ENCODE measurements around the gene PRRT3.
"Not testable (repeated sequence)": the region's sequence is repeated elsewhere in the genome, so short reads cannot be mapped to it uniquely, and the experiment has no call there.

PRRT3 gene

DNA sequence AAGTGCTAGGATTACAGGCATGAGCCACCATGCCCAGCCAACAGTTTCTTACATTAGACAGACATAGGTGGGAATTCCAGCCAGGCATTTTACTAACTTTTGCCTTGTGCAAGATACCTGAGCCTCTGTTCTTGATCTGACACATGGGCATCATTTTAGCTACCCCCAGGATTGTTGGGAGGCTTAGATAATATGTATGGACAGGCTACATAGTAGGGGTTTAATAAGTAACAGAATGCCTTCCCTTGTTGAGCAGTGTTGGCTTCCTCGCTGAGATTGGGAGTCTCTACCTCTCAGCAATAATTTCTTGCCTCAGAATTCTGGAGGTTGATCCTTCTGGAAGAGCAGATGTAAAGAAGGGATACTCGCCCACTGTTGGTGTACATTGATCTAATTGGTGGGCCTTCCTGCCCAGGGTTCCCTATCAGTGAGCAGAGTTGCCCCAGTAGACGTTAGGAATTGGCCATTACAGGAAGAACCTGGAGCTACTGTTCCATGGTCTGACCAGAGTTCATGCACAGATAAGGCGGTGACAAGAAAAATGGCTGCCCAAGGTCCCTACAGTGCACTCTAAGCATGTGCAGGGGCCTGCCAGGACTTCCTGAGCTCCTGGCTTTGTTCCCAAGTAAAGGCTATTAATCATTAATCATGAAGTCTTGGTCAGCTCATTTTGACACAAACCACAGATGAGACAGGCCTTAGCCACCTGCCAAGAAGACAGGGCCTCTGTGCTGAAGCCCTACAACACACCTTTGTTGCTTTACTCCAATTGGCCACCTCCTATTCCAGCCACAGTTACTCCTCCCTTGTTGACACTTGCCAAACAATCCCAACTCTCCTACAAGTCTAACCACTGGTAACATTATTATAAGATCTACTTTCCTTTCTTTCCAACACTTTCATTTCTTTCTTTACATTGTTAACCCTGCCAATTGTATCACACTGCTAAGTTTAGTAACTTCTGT is 54.5 kb downstream of the PRRT3 start:
- TF ChIP-seq, protein P1, sequence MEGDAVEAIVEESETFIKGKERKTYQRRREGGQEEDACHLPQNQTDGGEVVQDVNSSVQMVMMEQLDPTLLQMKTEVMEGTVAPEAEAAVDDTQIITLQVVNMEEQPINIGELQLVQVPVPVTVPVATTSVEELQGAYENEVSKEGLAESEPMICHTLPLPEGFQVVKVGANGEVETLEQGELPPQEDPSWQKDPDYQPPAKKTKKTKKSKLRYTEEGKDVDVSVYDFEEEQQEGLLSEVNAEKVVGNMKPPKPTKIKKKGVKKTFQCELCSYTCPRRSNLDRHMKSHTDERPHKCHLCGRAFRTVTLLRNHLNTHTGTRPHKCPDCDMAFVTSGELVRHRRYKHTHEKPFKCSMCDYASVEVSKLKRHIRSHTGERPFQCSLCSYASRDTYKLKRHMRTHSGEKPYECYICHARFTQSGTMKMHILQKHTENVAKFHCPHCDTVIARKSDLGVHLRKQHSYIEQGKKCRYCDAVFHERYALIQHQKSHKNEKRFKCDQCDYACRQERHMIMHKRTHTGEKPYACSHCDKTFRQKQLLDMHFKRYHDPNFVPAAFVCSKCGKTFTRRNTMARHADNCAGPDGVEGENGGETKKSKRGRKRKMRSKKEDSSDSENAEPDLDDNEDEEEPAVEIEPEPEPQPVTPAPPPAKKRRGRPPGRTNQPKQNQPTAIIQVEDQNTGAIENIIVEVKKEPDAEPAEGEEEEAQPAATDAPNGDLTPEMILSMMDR (IDR thresholded peaks at IDR 0.05), result no peak
- Histone ChIP-seq H3K27ac (no peak overlapping the region), H3K4me3 (no peak overlapping the region)
- DNase-seq (ENCODE audit: low spot score), result no peak

DNA sequence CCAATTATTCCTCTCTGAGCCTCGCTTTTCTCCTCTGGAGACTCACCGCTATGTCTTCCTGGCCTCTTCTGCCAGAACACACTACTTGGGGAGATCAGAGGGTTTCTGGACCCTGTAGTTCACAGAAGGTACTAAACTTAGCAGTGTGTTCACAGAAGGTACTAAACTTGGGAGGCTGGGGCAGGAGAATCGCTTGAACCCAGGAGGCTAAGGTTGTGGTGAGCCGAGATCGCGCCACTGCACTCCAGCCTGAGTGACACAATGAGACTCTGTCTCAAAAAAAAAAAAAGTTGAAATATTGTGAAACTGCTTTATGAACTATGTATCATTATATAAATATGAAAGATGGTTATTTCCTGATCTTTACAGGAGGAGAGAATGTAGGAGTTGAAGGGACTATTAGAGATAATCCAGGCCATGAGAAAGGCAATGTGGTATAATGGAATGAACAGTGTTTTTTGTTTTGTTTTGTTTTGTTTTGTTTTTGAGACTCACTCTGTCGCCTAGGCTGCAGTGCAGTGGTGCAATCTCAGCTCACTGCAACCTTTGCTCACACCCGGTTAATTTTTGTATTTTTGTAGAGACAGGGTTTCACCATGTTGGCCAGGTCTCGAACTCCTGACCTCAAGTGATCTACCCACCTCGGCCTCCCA is 55.3 kb downstream of the PRRT3 start:
- H3K4me3 ChIP-seq; DNase-seq (ENCODE audit: low spot score); H3K27ac ChIP-seq: not testable (repeated sequence)

DNA sequence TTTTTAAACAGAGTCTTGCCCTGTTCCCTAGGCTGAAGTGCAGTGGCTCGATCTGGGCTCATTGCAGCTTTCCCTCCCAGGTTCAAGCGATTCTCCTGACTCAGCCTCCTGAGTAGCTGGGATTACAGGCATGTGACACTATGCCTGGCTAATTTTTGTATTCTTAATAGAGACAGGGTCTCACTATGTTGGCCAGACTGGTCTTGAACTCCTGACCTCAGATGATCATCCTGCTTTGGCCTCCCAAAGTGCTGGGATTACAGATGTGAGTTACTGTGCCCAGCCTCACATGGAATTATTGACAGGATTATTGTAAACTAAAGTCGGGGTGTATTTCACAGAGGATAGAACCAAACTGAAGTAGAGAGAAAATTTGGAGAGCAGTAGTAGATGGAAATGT is 56.5 kb downstream of the PRRT3 start:
- DNase-seq (ENCODE audit: low spot score); H3K4me3 ChIP-seq; H3K27ac ChIP-seq: not testable (repeated sequence)

Data from coronary artery (tissue), 2 donors.